WTC11 (cell line): ENCODE data around the gene UBA1.

Experiments used
- TF ChIP-seq, protein P1 (sequence below): fragments of 200-600 bp; IDR thresholded peaks from 2 replicates; pipeline ENCODE4 v1.8.0; 2022; ENCODE audit warnings: antibody characterized with exemption
- TF ChIP-seq, protein P2 (sequence below): sonication (generic); formaldehyde crosslinking; IDR thresholded peaks from 2 replicates; pipeline ENCODE4 v1.8.0; 2022; ENCODE audit warnings: mild to moderate bottlenecking, missing genetic modification reagents
- TF ChIP-seq, protein P3 (sequence below): fragments of 250-450 bp; sonication (Bioruptor Pico); IDR thresholded peaks from 2 replicates; pipeline ENCODE4 v1.8.0; 2021; ENCODE audit warnings: mild to moderate bottlenecking
- TF ChIP-seq, protein P4 (sequence below): sonication (generic); formaldehyde crosslinking; IDR thresholded peaks from 2 replicates; pipeline ENCODE4 v1.8.0; 2022; ENCODE audit warnings: mild to moderate bottlenecking, missing genetic modification reagents

DNA sequence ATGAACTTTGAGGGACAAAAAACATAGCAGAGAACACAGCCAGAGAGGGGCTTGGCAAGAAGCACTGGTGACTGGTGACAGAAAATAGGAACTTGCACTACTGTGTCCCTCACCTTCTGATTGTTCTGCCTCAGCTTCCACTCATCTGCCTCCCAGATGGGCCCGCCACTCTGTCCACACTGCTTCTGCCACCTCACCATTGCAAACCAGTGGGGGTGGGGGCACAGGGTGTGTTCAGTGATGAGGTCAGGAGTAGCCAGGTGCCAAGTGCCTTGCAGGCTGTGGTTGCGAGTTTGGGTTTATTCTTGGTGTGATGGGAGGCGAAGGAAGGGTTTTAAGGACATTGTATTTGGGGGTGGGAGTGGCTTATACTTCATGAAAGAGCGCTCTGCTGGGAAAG lies 9.1 kb upstream of the UBA1 start:
- TF ChIP-seq, protein P1, sequence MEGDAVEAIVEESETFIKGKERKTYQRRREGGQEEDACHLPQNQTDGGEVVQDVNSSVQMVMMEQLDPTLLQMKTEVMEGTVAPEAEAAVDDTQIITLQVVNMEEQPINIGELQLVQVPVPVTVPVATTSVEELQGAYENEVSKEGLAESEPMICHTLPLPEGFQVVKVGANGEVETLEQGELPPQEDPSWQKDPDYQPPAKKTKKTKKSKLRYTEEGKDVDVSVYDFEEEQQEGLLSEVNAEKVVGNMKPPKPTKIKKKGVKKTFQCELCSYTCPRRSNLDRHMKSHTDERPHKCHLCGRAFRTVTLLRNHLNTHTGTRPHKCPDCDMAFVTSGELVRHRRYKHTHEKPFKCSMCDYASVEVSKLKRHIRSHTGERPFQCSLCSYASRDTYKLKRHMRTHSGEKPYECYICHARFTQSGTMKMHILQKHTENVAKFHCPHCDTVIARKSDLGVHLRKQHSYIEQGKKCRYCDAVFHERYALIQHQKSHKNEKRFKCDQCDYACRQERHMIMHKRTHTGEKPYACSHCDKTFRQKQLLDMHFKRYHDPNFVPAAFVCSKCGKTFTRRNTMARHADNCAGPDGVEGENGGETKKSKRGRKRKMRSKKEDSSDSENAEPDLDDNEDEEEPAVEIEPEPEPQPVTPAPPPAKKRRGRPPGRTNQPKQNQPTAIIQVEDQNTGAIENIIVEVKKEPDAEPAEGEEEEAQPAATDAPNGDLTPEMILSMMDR, result no peak
- TF ChIP-seq, protein P2, sequence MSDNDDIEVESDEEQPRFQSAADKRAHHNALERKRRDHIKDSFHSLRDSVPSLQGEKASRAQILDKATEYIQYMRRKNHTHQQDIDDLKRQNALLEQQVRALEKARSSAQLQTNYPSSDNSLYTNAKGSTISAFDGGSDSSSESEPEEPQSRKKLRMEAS (CRISPR knock-in tag), result no peak
- TF ChIP-seq, protein P3, sequence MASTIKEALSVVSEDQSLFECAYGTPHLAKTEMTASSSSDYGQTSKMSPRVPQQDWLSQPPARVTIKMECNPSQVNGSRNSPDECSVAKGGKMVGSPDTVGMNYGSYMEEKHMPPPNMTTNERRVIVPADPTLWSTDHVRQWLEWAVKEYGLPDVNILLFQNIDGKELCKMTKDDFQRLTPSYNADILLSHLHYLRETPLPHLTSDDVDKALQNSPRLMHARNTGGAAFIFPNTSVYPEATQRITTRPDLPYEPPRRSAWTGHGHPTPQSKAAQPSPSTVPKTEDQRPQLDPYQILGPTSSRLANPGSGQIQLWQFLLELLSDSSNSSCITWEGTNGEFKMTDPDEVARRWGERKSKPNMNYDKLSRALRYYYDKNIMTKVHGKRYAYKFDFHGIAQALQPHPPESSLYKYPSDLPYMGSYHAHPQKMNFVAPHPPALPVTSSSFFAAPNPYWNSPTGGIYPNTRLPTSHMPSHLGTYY (CRISPR knock-in tag), result no peak
- TF ChIP-seq, protein P4, sequence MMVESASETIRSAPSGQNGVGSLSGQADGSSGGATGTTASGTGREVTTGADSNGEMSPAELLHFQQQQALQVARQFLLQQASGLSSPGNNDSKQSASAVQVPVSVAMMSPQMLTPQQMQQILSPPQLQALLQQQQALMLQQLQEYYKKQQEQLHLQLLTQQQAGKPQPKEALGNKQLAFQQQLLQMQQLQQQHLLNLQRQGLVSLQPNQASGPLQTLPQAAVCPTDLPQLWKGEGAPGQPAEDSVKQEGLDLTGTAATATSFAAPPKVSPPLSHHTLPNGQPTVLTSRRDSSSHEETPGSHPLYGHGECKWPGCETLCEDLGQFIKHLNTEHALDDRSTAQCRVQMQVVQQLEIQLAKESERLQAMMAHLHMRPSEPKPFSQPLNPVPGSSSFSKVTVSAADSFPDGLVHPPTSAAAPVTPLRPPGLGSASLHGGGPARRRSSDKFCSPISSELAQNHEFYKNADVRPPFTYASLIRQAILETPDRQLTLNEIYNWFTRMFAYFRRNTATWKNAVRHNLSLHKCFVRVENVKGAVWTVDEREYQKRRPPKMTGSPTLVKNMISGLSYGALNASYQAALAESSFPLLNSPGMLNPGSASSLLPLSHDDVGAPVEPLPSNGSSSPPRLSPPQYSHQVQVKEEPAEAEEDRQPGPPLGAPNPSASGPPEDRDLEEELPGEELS (CRISPR knock-in tag), result no peak
